ENCODE results near the gene G6PC1. TPM values are rescaled to one million over a fixed set of nuclear protein-coding genes. Genes with fewer than 3 reads are reported as not detected.

Gene G6PC1
- total RNA-seq, 1 donor from 2014 or later, result not detected

GRCh38 chr17:42901535-42902229, 1.1 kb downstream of the G6PC1 start:
- H3K36me3 Mint-ChIP-seq (ENCODE audit: low read depth), result no peaks in the 10 kb centered on the region
- no peaks in the 10 kb centered on the region for H3K9me3 Mint-ChIP-seq (ENCODE audit: low read depth)
- H3K27me3 Mint-ChIP-seq (ENCODE audit: low read depth), result peaks cover 5% of the 10 kb centered on the region
- H3K4me3 Mint-ChIP-seq (ENCODE audit: unreplicated experiment), result no peak overlapping the region
- peaks cover under 1% of the 10 kb centered on the region for H3K4me1 Mint-ChIP-seq (ENCODE audit: low read depth)
- peak; percentile 25 for DNase-seq (ENCODE audit: low spot score)
- no peak overlapping the region for H3K27ac Mint-ChIP-seq (ENCODE audit: unreplicated experiment)
- no peak for TF ChIP-seq CTCF (IDR thresholded peaks at IDR 0.05)

- no peaks in the 10 kb centered on the region for H3K36me3 Mint-ChIP-seq (ENCODE audit: low read depth)
- H3K9me3 Mint-ChIP-seq (ENCODE audit: low read depth), result no peaks in the 10 kb centered on the region
- H3K27ac Mint-ChIP-seq (ENCODE audit: unreplicated experiment), result no peak overlapping the region
- TF ChIP-seq CTCF (IDR thresholded peaks at IDR 0.05), result no peak
- DNase-seq (ENCODE audit: low spot score), result peak; percentile 25
- H3K4me1 Mint-ChIP-seq (ENCODE audit: low read depth), result no peaks in the 10 kb centered on the region
- H3K4me3 Mint-ChIP-seq (ENCODE audit: unreplicated experiment), result no peak overlapping the region
- H3K27me3 Mint-ChIP-seq (ENCODE audit: low read depth), result peaks cover 9% of the 10 kb centered on the region
Observed at GRCh38 chr17:42904110-42904469, 3.5 kb downstream of the G6PC1 start.

GRCh38 chr17:42906772-42907446, 6.3 kb downstream of the G6PC1 start:
- H3K4me3 Mint-ChIP-seq (ENCODE audit: unreplicated experiment), result no peak overlapping the region
- no peak for TF ChIP-seq CTCF (IDR thresholded peaks at IDR 0.05)
- no peaks in the 10 kb centered on the region for H3K36me3 Mint-ChIP-seq (ENCODE audit: low read depth)
- no peaks in the 10 kb centered on the region for H3K9me3 Mint-ChIP-seq (ENCODE audit: low read depth)
- no peak overlapping the region for H3K27ac Mint-ChIP-seq (ENCODE audit: unreplicated experiment)
- DNase-seq (ENCODE audit: low spot score), result peak; percentile 1
- peaks cover 21% of the 10 kb centered on the region for H3K27me3 Mint-ChIP-seq (ENCODE audit: low read depth)
- H3K4me1 Mint-ChIP-seq (ENCODE audit: low read depth), result no peaks in the 10 kb centered on the region

- H3K9me3 Mint-ChIP-seq (ENCODE audit: low read depth), result no peaks in the 10 kb centered on the region
- H3K4me3 Mint-ChIP-seq (ENCODE audit: unreplicated experiment), result no peak overlapping the region
- H3K36me3 Mint-ChIP-seq (ENCODE audit: low read depth), result no peaks in the 10 kb centered on the region
- peaks cover 19% of the 10 kb centered on the region for H3K27me3 Mint-ChIP-seq (ENCODE audit: low read depth)
- TF ChIP-seq CTCF (IDR thresholded peaks at IDR 0.05), result no peak
- H3K27ac Mint-ChIP-seq (ENCODE audit: unreplicated experiment), result no peak overlapping the region
- DNase-seq (ENCODE audit: low spot score), result peak; percentile 8
- peaks cover 4% of the 10 kb centered on the region for H3K4me1 Mint-ChIP-seq (ENCODE audit: low read depth)
Observed at GRCh38 chr17:42908872-42909700, 8.5 kb downstream of the G6PC1 start.

- Mint-ChIP-seq H3K4me3 (ENCODE audit: unreplicated experiment) (no peak overlapping the region), H3K4me1 (ENCODE audit: low read depth) (peaks cover 12% of the 10 kb centered on the region), H3K36me3 (ENCODE audit: low read depth) (no peaks in the 10 kb centered on the region), H3K27me3 (ENCODE audit: low read depth) (peaks cover 12% of the 10 kb centered on the region), H3K9me3 (ENCODE audit: low read depth) (peaks cover 3% of the 10 kb centered on the region), H3K27ac (ENCODE audit: unreplicated experiment) (no peak overlapping the region)
- TF ChIP-seq CTCF (IDR thresholded peaks at IDR 0.05), result no peak
- no peak for DNase-seq (ENCODE audit: low spot score)
Observed at GRCh38 chr17:42913522-42913921, 12.9 kb downstream of the G6PC1 start.
